Tibial artery (tissue), 4 donors: Measurements from ENCODE around the gene ATF5.
"Not testable (repeated sequence)": the region's sequence is repeated elsewhere in the genome, so short reads cannot be mapped to it uniquely, and the experiment has no call there.

Source experiments
- DNase-seq, 2 donors: peaks; one replicate each; pipeline ENCODE4 v3.0.0-alpha.2; 2019
- H3K27ac ChIP-seq, 2 donors: fragments of 200-600 bp; sonication (generic) in 1 of 2; 1 replicate in 1 of 2; 2 replicates in 1 of 2; pipeline ENCODE4 v1.5.1; 2018 to 2019; ENCODE audit warnings: mild to moderate bottlenecking in 1 of 2
- H3K27me3 ChIP-seq, 2 donors: fragments of 200-600 bp; sonication (generic) in 1 of 2; one replicate each; pipeline versions ENCODE4 v1.5.1 to v1.6.0; 2016 to 2019
- H3K36me3 ChIP-seq, 3 donors: fragments of 200-600 bp; sonication (generic) in 2 of 3; one replicate each; pipeline ENCODE4 v1.5.1; 2016 to 2019; ENCODE audit warnings: mild to moderate bottlenecking in 2 of 3
- H3K4me1 ChIP-seq, 4 donors: fragments of 200-600 bp; sonication (generic) in 2 of 4; 1 replicate in 3 of 4; 2 replicates in 1 of 4; pipeline ENCODE4 v1.5.1; 2016 to 2019
- H3K4me3 ChIP-seq, 2 donors: fragments of 200-600 bp; sonication (generic) in 1 of 2; 1 replicate in 1 of 2; 2 replicates in 1 of 2; pipeline ENCODE4 v1.5.1; 2018 to 2019; ENCODE audit warnings: mild to moderate bottlenecking in 2 of 2
- H3K9me3 ChIP-seq, 3 donors: fragments of 200-600 bp; sonication (generic) in 1 of 3; one replicate each; pipeline ENCODE4 v1.5.1; 2016 to 2019
- CTCF ChIP-seq, 2 experiments: fragments of 200-600 bp in 1 of 2; fragments of 450-650 bp in 1 of 2; IDR thresholded peaks; one replicate each; pipeline ENCODE4 v1.5.1; 2017 to 2019; ENCODE audit warnings: antibody characterized with exemption in 2 of 2, mild to moderate bottlenecking in 1 of 2, moderate library complexity in 1 of 2
- intact Hi-C: fragments of 100-400 bp; cut with DNase I; formaldehyde crosslinking; loops from one replicate; pipeline ENCODE4 v1.15.0; 2023; ENCODE audit warnings: low total_unique reads

The ATF5 gene

DNA sequence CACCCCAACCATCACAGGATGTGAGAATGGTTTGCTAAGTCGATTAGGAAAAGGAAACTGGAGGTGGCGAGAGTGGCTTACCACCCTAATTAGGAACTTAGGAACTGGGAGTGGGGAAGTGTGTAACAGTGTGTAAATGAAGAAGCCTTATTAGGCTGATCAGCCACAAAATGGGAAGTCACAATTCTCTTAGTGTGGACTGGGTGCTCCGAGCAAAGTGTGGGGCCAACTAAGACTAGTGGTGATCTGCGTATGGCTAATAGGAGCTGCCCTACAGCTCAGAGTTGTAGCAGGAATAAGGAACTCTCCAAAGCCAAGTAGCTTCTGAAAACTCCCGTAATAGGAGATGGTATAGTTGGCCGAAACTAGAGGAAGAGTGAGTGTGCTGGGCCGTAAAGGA, 24.4 kb downstream of the ATF5 start:
- Histone ChIP-seq H3K9me3 (no peaks in the 10 kb centered on the region), H3K36me3 (no peaks in the 10 kb centered on the region), H3K27ac (no peak overlapping the region), H3K4me3 (no peak overlapping the region), H3K27me3 (peaks cover 0 to 34% of the 10 kb centered on the region in 2 donors), H3K4me1 (peaks cover 0 to 30% (median 14%) of the 10 kb centered on the region in 4 donors)
- intact Hi-C loops, result no loop called here
- no peak for TF ChIP-seq CTCF (IDR thresholded peaks at IDR 0.05)
- peak in 1 of 2 donors; percentile 35 for DNase-seq

DNA sequence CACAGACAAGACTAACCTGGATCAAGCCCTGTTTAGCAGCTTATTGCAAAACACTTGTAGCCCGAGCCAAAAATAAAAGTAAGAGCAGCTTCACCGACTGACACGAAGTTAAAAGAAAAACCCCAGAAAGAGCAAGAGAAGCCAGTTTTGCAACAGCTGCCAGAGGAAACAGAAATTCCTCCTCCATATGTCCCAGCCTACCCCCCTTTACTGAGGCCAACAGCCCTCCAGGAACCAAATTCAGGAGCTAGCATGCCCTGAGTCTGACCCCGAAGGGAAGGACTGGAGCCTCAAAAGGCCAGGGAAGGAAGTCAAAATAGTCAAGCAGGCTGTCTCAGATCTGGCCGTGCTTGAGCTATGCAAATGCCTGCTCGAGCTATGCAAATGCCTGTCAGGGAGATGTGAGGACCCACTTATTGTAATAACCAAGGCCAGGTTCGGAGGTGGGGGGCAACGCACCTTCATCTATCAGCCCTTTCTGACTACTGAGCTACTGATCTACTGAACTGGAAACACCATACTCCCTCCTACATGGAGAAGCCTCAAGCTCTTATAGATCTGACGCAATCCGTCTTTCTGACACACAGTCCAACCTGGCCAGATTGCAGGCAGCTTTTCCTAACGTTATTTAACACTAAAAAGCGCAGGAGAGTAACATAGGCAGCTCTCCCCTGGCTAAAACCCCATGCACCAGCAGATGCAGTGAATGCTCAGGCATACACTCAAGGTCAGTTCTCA, 25.3 kb downstream of the ATF5 start:
- intact Hi-C loops, result no loop called here
- Histone ChIP-seq H3K27ac (no peak overlapping the region), H3K4me1 (peaks cover 0 to 30% (median 14%) of the 10 kb centered on the region in 4 donors), H3K36me3 (no peaks in the 10 kb centered on the region), H3K4me3 (no peak overlapping the region), H3K27me3 (peaks cover 0 to 33% of the 10 kb centered on the region in 2 donors), H3K9me3 (no peaks in the 10 kb centered on the region)
- peak in 1 of 2 donors; percentile 54 for DNase-seq
- TF ChIP-seq CTCF (IDR thresholded peaks at IDR 0.05), result no peak

GRCh38 chr19:49954933-49955332, 25.9 kb downstream of the ATF5 start:
- Histone ChIP-seq H3K27me3 (peaks cover 0 to 27% of the 10 kb centered on the region in 2 donors), H3K27ac (no peak overlapping the region), H3K4me3 (no peak overlapping the region), H3K4me1 (peaks cover 0 to 30% (median 14%) of the 10 kb centered on the region in 4 donors), H3K36me3 (no peaks in the 10 kb centered on the region), H3K9me3 (no peaks in the 10 kb centered on the region)
- no peak for TF ChIP-seq CTCF (IDR thresholded peaks at IDR 0.05)
- intact Hi-C loops, result no loop called here
- DNase-seq, result peak in 1 of 2 donors; percentile 5

DNA sequence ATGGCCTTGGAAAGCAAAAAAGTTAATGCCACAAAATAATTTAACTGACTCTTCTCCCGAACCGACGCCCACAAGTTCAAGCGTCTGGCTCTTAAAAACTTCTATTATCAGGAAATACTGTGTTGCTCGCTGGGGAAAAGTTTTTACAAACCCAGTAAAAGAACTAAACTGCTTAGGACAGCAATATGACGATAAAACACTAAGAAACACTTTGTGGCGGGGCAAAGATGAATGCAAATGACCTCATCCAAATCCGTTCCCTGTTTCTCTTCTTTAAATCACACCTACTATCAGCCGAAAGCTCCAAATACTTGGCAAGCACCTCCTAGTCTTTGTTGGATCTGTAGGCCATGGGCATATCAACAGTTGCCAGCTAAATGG, 27.1 kb downstream of the ATF5 start:
- Histone ChIP-seq H3K27me3 (peaks cover 0 to 20% of the 10 kb centered on the region in 2 donors), H3K4me1 (peaks cover 0 to 30% (median 14%) of the 10 kb centered on the region in 4 donors), H3K4me3 (no peak overlapping the region), H3K36me3 (no peaks in the 10 kb centered on the region), H3K9me3 (no peaks in the 10 kb centered on the region), H3K27ac (no peak overlapping the region)
- TF ChIP-seq CTCF (IDR thresholded peaks at IDR 0.05), result no peak
- intact Hi-C loops, result no loop called here
- no peak for DNase-seq

- intact Hi-C loops, result no loop called here
- H3K4me3 ChIP-seq, result no peak overlapping the region
- TF ChIP-seq CTCF (IDR thresholded peaks at IDR 0.05), result no peak
- H3K36me3 ChIP-seq, result no peaks in the 10 kb centered on the region
- no peak for DNase-seq
- peaks cover 0 to 18% (median 6%) of the 10 kb centered on the region in 4 donors for H3K4me1 ChIP-seq
- peaks cover 0 to 20% of the 10 kb centered on the region in 2 donors for H3K27me3 ChIP-seq
- no peaks in the 10 kb centered on the region for H3K9me3 ChIP-seq
- no peak overlapping the region for H3K27ac ChIP-seq
Observed at GRCh38 chr19:49957262-49957915, 28.4 kb downstream of the ATF5 start.

DNA sequence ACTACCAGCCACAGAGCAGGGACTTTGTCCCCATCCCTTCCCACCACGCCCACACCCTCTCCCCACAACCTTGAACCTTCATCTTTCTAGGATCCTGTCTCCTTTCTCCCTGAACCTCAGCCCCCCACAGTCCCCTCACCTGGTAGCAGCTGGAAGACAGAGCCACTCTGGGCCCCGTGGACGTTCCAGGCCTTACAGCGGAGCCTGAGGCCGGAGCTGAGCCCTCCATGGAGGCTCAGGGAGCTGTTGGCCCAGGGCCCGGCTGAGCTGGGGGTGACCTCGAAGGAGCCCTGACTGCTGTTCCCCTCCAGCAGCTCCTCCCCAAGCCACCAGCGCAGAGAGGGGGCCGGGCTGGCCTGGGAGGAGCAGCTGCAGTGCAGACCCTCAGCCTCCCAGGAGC, 29.1 kb downstream of the ATF5 start:
- H3K27ac ChIP-seq, H3K36me3 ChIP-seq, H3K9me3 ChIP-seq, DNase-seq, intact Hi-C loops, H3K4me3 ChIP-seq: not testable (repeated sequence)
- Histone ChIP-seq H3K4me1 (peaks cover 0 to 11% (median 4%) of the 10 kb centered on the region in 4 donors), H3K27me3 (peaks cover 0 to 19% of the 10 kb centered on the region in 2 donors)

DNA sequence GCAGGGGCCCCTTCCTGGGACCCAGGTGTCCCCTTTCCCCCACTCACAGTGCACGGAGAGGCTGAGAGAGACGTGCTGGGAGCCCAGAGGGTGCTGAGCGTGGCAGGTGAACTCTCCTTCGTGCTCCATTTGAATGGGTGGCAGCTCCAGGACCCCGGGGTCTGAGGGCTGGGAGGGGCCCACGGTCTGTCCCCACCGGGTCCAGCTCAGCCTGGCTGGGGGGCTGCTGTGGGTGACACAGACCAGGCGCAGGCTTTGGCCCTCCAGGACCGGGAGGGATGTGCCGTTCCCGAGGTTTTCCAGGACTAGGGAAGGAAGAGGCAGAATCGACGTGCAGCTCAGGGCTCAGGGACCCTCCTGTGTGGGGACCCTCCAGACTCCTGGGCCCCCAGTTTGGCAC, 29.6 kb downstream of the ATF5 start:
- H3K36me3 ChIP-seq, H3K4me1 ChIP-seq, DNase-seq, intact Hi-C loops, H3K27ac ChIP-seq, H3K4me3 ChIP-seq, H3K9me3 ChIP-seq: not testable (repeated sequence)
- peaks cover 0 to 17% of the 10 kb centered on the region in 2 donors for H3K27me3 ChIP-seq

DNA sequence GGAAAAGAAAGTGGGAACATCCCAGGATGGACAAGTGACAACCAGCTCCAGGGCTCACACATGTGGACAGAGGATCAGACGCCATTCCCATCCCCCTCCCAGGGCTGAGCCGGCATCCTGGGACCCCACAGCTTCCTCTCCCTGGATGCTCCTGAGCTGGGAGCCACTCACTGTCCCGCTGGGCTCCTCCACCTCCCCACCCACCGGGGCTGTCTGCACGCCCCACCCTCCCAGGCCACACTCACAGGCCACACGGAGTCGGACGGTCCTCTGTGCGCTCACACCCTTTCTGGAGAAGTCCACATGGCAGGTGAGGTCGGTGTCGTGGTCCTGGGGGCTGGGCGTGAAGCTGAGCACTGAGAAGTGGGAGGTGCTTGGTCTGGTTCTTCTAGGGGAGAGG, 30.9 kb downstream of the ATF5 start:
- DNase-seq, H3K4me3 ChIP-seq, intact Hi-C loops, H3K36me3 ChIP-seq, H3K27ac ChIP-seq, H3K4me1 ChIP-seq, H3K9me3 ChIP-seq: not testable (repeated sequence)
- peaks cover 0 to 17% of the 10 kb centered on the region in 2 donors for H3K27me3 ChIP-seq

- intact Hi-C loops, DNase-seq: not testable (repeated sequence)
Observed at GRCh38 chr19:49960980-49961379, 32.0 kb downstream of the ATF5 start, which contains the start of gene SIGLEC11. Gene SIGLEC11 (minus strand): TSS chr19:49961172. CDS start chr19:49961081, 91 bp downstream.

More at GRCh38 chr19:49960980-49961379, 32.0 kb downstream of the ATF5 start, which contains the start of gene SIGLEC11:
- not testable (repeated sequence) for H3K27ac ChIP-seq, H3K9me3 ChIP-seq, H3K36me3 ChIP-seq, H3K4me3 ChIP-seq, H3K4me1 ChIP-seq
- peaks cover 0 to 12% of the 10 kb centered on the region in 2 donors for H3K27me3 ChIP-seq
